ENCODE measurements around the gene PIP4K2B.
A peak's percentile ranks its signal among the peaks of the same experiment; 100 is the strongest.

Gene PIP4K2B

GRCh38 chr17:38752308-38753070 lies 46.9 kb downstream of the PIP4K2B start, which contains the start of gene PSMB3:
TSS of gene PSMB3 (plus strand) at chr17:38752741. CDS start at chr17:38752827, 86 bp downstream.
- TF ChIP-seq CTCF (IDR thresholded peaks at IDR 0.05; ENCODE audit: low read depth, low read length) = no peak
- DNase-seq (ENCODE audit: low read depth in 2 of 2) = peak; percentile 100
- peak within 1 kb of the TSS; percentile 93 to 99 for H3K4me3 ChIP-seq (replicated peaks in 1 of 2; ENCODE audit: low read depth in 2 of 2, low read length in 2 of 2)

- no peak for TF ChIP-seq CTCF (IDR thresholded peaks at IDR 0.05; ENCODE audit: low read depth, low read length)
- DNase-seq (ENCODE audit: low read depth in 2 of 2) = peak; percentile 89 to 91
- H3K4me3 ChIP-seq (replicated peaks in 1 of 2; ENCODE audit: low read depth in 2 of 2, low read length in 2 of 2) = peak overlapping the region; percentile 93 to 99
These were observed 47.5 kb downstream of the PIP4K2B start for GRCh38 chr17:38751808-38752307.

DNA sequence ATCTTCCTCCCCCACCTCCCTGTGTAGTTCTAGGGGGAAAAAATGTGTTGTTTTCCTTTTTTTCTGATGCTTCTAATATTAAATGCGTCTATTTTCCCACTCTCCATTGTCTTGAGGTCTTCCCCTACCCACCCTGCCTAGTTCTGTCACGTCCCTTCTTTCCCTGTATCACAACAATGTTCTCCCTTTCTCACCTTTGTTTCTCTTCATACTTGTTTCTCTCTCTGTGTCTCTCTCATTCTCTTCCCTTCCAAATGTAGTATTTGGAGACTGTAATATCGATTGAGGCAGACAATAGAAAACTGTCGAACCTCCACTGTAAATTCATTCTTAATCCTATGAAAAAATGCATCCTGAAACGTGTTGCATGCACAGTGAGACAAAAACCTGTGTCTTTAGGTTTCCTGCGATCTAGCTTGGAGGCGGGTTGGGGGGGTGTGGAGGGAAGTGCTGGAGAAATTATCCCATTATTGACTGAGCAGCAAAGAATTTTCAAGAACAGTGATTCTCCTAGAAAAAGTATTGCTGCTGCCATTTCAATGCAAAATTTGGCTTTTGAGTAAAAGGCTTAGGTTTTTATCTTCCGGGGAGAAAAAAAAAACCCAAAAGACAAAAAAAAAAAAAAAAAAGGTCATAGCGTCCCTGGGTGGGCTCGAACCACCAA lies 48.1 kb downstream of the PIP4K2B start:
- TF ChIP-seq CTCF (IDR thresholded peaks at IDR 0.05; ENCODE audit: low read depth, low read length) = no peak
- peak overlapping the region; percentile 40 to 93 for H3K4me3 ChIP-seq (replicated peaks in 1 of 2; ENCODE audit: low read depth in 2 of 2, low read length in 2 of 2)
- DNase-seq (ENCODE audit: low read depth in 2 of 2) = no peak

DNA sequence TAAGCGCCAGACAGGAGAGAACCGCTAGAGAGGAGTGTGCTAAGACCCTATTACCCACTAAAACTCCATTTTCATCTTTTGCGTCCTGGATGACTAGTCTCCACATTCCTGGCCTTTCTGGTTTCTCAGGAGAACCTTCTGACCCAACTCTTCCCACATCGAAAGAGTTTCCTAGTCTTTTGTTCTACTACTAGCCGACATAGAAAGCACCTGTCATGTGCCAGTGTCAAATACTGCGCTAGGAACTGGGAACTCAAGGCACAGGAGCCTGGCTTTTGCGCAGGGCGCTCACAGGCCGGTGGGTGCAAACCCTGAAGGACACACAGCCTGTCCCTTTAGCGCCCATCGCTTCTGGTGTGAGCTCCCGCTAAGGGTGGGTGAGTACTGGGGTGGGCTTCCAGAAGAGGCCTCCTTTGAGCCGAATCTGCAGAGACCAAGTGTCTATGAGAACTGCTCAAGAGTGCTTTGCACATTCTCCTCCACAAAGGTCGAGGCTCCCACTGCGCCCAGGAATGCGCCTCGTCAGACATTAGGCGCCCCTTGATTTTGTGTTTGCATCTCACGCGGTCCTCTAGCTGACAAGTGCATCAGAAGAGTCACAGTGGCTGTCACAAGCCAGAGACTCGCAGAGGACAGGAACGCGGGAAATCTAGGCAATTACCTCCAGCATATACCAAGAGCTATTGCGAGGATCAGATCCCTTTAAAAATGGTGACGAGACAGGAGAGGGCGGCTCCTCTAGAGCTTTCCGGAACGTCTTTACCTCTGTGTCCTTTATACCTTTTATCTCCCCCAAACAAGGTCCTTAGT lies 48.8 kb downstream of the PIP4K2B start:
- peak overlapping the region; percentile 92 to 98 for H3K4me3 ChIP-seq (replicated peaks in 1 of 2; ENCODE audit: low read depth in 2 of 2, low read length in 2 of 2)
- DNase-seq (ENCODE audit: low read depth in 2 of 2) = no peak
- no peak for TF ChIP-seq CTCF (IDR thresholded peaks at IDR 0.05; ENCODE audit: low read depth, low read length)

GRCh38 chr17:38750044-38750311 lies 49.4 kb downstream of the PIP4K2B start:
- H3K4me3 ChIP-seq (replicated peaks in 1 of 2; ENCODE audit: low read depth in 2 of 2, low read length in 2 of 2) = peak overlapping the region; percentile 92 to 98
- TF ChIP-seq CTCF (IDR thresholded peaks at IDR 0.05; ENCODE audit: low read depth, low read length) = no peak
- DNase-seq (ENCODE audit: low read depth in 2 of 2) = no peak

DNA sequence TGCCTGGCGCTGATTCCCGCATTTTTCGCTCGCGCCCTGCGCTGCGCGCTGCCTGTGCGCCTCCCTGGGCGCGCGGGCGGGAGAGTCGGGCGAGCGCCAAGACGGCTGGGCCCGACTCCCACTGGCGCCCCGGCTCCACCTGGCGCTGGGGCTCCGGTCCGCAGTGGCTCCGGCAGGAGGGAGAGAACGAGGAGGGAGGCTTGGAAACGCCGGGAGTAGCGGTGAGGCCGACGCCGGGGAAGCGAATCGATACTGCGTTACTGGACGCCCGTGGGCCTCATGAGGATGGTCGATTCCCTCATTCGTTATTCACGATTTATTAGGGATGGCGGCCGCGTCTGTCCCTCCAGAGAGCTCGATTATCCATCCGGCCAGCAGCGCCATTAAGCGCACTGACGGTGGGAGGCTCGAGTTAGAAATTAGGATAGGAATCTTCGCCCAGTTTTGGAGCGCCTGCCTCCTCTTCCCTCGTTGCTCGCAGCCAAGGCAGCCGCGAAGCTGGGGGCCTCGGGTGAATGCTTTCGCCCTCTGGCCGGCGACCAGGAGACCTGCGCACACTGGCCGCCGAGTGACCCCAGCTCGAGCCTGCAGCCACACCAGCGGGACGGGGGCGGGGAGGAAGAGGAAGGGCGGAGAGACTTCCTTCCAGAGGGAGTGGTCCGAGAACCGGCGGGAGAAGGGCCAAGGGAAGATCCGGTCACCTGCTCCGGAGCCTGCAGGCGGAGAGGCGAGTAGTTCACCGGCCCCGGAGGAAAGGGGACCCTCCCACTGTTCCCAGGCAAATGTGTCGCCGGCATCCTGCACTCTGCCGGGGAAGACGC lies 49.9 kb downstream of the PIP4K2B start:
- DNase-seq (ENCODE audit: low read depth in 2 of 2) = peak; percentile 73 to 87
- no peak for TF ChIP-seq CTCF (IDR thresholded peaks at IDR 0.05; ENCODE audit: low read depth, low read length)
- peak overlapping the region; percentile 92 to 98 for H3K4me3 ChIP-seq (replicated peaks in 1 of 2; ENCODE audit: low read depth in 2 of 2, low read length in 2 of 2)
